ENCODE data around the gene HOXA3.

The HOXA3 gene

DNA sequence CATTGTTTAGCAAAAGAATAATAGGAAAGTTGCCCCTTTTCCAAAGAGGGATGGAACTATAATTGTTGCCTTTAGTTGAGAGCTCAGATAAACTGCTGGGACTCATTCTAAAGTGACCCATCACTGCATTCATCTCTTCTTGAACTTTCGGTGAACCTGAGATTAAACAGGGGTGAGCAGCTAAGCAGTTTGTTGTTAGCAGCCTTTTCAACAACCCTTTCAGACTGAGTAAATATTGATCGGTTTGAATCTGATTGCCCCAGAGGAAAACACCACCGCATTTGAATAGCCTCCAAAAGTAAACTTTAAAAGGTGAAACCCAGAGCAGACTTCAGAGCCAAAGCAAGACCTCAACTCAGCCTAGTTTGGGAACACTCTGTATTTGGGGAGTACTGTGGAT, 61.3 kb downstream of the HOXA3 start:
- no peak for DNase-seq (ENCODE audit: low read depth)

DNA sequence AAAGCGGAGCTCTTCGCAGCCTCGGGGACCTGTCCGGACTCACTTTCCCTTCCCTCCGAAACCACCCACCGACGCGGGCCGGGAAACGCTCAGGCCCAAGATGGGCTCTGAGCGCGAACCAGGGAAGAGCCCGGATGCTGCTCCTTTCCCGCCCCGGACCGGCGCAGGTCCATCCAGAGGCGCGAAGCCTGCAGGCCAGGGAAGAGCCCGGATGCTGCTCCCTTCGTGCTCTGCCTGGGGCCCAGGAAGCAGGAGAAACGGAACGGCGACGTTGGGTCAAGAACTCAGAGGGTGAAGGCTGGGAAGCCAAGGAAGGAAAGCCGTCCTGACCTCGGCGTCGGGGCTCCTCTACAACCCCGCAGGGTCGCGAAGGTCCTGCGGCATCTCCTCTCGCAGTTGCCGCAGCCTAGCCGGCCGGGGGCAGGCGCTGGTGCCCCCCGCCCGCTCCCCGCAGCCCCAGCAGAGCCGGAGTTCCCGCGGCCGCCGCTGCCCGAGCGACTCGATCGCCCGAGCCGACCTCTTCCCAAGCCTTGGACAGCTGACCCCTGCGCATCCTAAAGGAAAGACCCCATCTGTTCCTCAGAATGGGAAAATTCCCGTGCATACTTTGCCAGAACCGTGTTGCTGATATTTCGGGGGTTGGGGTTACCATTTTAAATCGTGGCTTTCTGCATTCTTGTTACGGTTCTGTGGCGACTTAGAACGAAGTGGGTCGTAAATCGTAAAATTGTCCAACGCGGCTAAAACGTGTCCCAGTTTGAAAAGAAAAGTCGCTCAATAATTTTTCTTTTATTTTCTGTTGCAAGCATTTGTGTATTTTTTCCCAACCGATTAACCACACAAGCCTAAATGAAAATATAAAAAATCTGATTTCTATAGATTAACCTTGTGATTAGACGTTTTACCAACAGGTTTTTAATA, 64.1 kb downstream of the HOXA3 start:
- no peak for DNase-seq (ENCODE audit: low read depth)

DNA sequence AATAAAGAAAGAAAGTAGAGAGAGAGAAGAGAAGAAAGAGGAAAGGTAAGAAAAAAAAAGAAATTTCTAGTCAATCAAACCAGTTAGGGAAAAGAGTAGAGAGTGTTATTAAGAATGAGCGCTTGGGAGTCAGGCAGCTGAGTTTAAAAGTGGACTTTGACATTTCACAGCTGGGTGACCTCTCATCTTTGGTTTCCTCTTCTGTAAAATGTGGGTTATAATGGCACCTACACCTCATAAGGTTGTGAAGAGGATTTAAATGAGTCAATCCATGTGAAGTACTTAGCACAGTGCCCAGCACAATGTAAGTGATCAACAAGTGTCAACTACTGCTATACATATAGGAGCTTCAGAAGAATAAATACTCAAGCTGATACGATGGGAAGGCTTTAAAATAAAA, 68.7 kb downstream of the HOXA3 start:
- DNase-seq (ENCODE audit: low read depth), result no peak

DNA sequence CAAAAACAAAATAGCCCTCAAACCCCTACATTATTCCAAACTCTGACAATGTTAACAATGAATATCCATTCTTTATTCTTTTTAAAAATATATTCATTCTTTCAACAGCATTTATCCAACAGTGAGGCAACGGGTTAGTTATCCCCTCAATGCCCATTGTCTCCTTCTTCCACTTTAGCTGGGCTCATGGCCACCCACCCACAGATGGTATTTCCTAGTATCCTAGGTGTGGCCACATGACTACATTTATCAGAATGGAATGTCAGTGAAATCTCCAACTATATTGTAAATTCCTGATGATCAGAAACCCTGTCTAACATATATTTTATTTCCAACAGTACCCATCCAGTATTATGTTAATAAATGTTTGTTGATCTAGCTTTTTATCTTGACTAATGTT, 70.2 kb downstream of the HOXA3 start:
- no peak for DNase-seq (ENCODE audit: low read depth)

DNA sequence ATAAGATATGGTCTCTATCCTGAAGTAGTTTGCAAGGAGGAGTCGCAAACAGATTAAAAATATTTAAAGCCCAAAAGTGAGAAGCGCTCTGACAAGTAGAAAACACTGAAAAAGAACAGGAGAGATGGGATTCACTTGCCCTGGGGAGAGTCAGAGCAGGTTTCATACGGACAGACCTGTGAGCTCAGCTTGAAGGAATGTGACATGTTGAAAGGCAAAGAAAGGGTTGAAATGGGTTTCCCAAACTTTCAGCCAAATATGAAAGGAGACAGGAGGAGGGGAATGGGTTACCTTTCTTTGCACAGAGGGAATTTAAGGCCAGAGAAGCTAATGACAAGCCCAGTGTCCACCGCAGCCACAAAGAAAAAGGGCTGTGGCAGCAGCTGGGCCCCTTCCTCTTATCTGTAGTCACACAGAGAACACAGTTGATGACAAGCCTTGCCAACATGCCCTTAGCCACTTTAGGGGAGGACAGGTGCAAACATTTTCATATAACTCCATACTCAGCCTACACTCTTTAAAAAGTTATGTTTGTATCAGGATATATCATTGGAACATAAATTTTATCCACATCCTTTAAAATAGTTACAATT, 71.4 kb downstream of the HOXA3 start:
- no peak for DNase-seq (ENCODE audit: low read depth)

DNA sequence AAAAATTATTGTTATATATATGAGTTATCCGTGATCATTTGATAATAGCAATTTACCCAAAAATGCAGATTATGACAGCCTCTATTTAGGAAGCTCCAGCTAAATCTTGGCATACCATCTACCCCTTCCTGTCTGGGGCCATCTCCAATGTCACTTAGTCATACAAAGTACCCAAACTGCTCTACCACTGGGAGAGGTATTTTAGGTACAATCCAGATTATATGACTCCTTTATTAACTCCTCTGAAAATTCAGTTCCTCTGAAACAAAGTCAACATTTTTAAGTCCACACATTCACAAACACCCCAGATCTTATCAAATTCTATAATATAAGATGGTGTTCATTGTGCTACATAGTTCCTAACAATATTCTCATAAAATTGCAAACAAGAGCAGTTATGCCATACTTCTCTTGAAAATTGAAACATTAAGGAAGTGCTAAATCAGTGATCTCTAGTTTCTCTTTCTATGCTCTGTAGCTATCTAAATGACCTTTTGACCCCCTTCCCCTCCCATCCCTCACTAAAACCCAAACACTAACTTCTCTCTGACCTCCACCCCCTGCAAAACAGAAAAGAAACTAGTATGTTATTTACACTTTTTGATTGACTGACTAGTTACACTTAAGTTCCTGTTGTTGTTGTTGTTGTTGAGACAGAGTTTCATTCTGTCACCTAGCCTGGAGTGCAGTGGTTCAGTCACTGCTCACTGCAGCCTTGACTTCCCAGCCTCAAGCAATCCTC, 73.0 kb downstream of the HOXA3 start:
- no peak for DNase-seq (ENCODE audit: low read depth)

DNA sequence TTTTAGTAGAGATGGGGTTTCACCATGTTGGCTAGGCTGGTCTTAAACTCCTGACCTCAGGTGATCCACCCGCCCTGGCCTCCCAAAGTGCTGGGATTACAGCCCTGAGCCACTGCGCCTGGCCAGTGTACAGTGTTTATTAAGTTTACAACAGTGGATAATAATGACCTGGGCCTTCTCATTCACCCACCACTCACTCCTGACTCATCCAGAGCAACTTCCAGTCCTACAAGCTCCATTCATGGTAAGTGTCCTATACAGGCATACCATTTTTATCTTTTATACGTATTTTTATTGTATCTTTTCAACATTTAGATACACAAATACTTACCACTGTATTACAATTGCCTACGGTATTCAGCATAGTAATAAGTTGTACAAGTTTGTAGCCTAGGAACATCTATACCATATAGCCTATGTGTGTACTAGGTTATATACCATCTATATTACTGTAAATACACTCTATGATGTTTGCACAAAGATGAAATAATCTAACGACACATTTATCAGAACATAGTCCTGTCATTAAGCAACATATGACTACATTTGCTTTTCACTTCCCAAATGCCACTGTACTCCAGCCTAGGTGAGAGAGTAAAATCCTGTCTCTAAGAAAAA, 73.7 kb downstream of the HOXA3 start:
- DNase-seq (ENCODE audit: low read depth), result no peak

DNA sequence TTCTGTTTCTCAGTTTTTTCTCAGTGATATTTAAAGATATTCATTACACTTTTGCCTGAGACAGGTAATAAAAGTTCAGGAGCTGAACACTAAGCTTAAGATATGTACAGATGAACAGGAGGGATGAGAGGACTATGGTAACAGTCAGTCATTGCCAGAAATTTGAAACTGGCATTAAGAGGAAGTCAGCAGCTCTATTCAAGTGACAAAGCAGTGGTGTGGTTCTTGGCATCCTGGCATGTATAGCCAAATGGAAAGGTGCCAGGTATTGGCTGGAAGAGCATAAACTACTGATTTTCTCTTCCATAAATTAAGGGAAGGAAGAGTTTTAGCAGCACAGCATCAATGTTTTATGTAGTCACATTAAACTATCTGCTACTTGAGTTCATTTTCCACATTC, 79.3 kb downstream of the HOXA3 start:
- no peak for DNase-seq (ENCODE audit: low read depth)

DNA sequence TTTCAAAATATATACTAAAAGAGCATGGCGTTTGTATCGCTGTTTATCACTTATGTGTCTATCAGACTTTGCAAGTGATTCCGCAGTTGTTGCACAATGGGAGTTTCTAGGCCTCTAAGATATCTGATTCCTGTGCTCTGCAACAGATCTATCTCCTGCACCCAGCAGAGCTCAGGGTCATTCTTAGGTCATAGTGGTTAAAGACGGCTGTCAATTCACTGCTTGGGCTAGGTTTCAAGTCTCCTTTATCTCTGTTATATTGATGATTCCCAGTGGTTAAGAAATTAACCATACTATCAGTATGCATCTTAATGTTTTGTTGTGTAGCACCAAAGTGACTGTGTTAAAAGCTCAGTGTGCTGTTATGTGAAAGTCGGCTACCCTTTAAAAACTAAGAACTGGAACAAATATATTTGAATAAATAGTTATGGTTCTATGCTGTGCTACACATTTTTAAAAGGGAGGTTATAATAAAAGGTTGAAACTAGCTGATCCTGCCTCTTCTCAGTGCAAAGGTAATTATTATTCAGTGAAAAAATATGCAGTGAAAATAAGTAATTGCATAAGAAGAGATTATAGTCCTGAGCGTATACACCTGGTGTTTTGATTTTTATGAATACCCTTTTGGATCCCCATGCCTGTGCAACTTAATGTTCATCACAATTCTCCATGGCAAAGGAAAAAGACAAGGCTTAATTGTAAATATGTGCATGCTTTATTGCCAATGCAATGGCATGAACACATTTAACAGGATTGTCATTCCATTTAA, 80.6 kb downstream of the HOXA3 start:
- no peak for DNase-seq (ENCODE audit: low read depth)

DNA sequence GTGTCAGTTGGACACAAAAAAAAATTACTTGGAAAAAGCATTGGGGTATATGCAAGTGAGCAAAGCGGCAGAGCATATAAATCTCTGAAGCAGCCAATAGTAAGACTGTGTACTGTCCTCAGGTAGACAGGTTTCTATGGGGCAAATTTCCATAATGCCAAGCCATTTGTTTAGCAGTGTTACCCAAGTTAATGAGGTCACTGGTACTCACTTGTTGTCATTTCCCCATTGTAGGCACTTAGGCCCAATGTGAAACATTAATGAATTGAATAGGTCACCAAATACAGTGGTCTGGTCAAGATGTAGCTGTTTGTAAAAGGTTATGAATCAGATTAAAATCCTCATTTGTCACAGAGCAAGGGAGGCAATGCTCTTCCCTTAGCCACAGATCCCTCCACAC, 84.1 kb downstream of the HOXA3 start:
- no peak for DNase-seq (ENCODE audit: low read depth)

DNA sequence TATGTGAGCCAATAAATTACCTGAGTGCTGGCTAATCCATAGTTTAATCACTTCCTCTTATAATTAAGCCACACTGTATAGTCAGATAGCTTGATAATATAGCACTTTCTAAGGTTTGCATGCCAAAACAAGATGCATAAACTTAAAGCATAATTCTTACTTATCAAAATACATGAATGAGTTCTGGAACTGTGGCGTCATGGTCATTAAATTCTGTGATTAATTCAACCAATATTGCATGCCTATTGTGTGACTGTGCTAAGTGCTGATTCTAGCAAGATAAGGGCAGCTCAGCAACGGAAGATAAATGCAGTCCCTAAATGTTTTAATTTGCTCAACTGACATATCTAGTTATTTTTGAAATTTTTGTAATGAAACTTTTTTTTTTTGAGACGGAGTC, 86.2 kb downstream of the HOXA3 start:
- DNase-seq (ENCODE audit: low read depth), result peak; percentile 37

DNA sequence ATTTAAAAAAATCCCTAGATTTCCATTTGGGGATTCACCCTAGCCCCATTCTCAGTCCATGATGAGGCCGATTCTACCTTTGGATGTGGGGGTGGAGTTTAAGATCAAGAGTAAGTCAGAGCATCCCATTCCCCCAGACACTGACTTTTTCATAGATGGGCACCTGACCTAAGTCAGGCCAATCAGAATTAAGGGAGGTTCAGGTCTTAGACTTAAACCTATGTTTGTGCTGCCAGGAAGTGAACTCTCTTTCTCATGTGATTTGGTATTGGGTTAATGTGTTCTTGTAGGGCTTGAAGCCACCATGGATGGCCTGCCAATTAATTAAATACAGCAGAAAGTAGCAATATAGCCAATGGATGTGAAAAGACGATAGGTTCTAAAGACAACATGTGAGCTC, 86.7 kb downstream of the HOXA3 start:
- no peak for DNase-seq (ENCODE audit: low read depth)

DNA sequence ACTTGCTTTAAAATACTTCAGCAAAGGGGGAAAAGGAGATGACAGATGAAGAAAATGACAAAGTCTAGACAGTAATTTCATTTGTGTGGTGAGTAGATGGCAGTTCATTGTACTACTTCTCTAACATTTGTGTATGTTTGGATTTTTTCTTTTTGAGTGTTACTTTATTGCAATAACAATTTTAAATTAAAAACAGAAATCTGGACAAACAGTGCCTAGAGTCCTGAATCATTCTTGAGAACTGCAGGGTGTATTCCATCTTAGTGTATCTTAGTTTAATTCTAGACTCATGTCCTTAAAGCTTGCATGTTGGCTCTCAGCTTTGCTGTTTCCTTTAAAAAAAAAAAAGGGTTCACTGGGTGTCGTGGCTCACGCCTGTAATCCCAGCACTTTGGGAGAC, 87.7 kb downstream of the HOXA3 start:
- DNase-seq (ENCODE audit: low read depth), result no peak

DNA sequence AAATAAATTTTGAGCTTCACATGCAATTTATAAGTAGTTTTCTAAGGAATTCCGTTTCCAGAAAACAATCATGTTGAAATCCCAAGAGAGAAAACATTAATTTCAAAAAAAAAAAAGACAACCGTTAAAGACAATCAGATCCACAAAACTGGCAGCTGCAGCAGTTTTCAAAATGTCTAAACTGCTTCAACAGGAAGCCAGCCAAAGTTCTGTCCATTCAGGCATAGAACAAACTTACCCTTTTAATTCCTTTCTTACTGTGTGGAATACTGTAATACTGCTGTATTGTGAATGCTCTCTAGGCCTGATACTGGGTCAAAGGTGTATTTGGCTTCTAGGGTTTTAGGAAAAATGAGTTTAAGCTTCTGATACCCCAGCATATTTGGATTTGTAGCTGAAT, 88.2 kb downstream of the HOXA3 start:
- no peak for DNase-seq (ENCODE audit: low read depth)

DNA sequence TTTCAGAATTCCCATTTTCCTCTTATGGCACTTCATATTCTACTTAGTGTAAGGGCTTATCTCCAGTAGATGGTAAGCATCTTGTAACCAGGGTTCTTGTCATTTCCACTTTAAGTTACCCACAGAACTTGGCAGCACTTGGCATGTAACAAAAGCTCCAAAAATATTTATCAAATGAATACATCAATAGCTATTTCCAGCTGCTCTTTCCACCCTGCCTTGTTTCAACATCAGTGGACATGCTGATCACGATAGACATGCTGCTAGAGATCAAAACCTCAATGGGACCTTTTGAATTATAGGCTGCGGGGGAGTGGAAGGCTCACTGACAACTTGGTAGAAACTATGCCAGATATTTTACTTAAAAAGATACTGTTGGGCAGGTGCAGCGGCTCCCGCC, 89.4 kb downstream of the HOXA3 start:
- DNase-seq (ENCODE audit: low read depth), result no peak

Measured in GM04503 (cell line).